DND-41 (cell line): Measurements from ENCODE around the gene TRPM3.

Source experiments
- EZH2 ChIP-seq: IDR thresholded peaks from 3 replicates; pipeline ENCODE4 v1.6.1; 2012; ENCODE audit warnings: borderline replicate concordance, low read depth, mild to moderate bottlenecking, moderate library complexity, low read length, inconsistent platforms; ENCODE audit not compliant: severe bottlenecking
- TF ChIP-seq, protein P1 (sequence below): IDR thresholded peaks from 2 replicates; pipeline ENCODE4 v1.5.1; 2012; ENCODE audit warnings: borderline replicate concordance, low read length, moderate library complexity, mild to moderate bottlenecking; ENCODE audit not compliant: poor library complexity, severe bottlenecking; ENCODE audit errors: extremely low read depth

DNA sequence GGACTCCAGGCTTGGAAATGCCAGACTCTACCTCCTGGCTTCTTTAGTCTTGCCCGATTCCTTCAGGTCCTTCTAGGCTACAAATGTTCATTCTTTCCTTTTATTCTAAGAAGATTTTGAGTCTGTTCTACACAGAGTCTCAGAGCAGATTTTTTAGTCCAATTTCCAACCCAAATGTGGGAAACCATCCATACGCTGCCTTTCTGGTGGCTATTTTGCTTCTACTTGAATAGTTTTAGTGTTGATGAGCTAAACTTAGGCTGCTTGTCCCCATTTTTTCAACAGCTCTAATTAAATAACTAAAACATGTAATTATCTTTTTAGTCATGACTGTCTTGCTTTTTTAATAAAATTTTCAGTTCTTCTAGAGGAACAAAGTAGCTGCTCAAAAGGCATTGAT, 594.5 kb downstream of the TRPM3 start:
- TF ChIP-seq, protein P1, sequence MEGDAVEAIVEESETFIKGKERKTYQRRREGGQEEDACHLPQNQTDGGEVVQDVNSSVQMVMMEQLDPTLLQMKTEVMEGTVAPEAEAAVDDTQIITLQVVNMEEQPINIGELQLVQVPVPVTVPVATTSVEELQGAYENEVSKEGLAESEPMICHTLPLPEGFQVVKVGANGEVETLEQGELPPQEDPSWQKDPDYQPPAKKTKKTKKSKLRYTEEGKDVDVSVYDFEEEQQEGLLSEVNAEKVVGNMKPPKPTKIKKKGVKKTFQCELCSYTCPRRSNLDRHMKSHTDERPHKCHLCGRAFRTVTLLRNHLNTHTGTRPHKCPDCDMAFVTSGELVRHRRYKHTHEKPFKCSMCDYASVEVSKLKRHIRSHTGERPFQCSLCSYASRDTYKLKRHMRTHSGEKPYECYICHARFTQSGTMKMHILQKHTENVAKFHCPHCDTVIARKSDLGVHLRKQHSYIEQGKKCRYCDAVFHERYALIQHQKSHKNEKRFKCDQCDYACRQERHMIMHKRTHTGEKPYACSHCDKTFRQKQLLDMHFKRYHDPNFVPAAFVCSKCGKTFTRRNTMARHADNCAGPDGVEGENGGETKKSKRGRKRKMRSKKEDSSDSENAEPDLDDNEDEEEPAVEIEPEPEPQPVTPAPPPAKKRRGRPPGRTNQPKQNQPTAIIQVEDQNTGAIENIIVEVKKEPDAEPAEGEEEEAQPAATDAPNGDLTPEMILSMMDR, result no peak
- no peak for TF ChIP-seq EZH2
